Measurements from ENCODE around the gene GNB1L.

Gene GNB1L

DNA sequence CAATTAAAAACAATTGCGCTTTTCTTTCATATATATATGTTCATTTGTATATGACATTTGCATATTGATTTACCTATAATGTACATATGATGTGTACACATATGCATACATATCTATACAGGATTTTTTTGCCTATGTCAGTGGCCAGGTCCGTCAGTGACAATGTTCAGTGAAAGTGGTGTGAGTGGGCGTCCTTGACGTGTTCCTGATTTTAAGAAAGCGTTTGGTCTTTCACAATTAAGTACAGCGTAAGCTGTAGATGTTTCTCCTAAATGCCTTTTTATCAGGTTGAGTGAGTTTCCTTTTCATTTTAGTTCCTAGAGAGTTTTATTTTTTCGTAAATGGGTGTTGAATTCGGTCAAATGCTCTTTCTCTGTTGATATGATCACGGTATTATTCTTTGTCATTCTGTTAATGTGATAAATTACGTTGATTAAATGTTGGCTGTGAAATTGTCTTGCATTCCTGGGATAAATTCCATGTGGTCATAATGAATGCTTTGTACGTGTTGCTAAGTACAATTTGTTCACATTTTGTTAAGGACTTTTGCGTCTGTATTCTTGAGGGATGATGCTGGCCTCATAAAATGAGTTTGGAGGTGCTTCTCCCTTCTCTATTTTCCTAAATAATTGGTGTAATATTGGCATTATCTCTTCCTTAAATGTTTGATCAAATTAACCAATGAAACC is 10.6 kb upstream of the GNB1L start:
- H3K4ac ChIP-seq (ENCODE audit: low read depth in 1 of 2, low read length in 2 of 2), result no peak overlapping the region
- H2AFZ ChIP-seq (ENCODE audit: low read depth, low read length), result no peak overlapping the region
- no peak overlapping the region for H2BK5ac ChIP-seq (ENCODE audit: low read depth, low read length, poor library complexity, severe bottlenecking)
- no peak overlapping the region for H2BK12ac ChIP-seq (ENCODE audit: low read length in 2 of 2)
- H3K36me3 ChIP-seq (ENCODE audit: control insufficient read depth in 1 of 2, insufficient read depth in 2 of 2, low read depth in 1 of 2, low read length in 2 of 2), result peaks cover 0 to 5% of the 10 kb centered on the region in 2 experiments
- 81% methylated on average over 10 of the region's 12 CpGs for WGBS
- H3K27me3 ChIP-seq (ENCODE audit: control insufficient read depth in 1 of 2, insufficient read depth in 1 of 2, low read length in 2 of 2), result no peaks in the 10 kb centered on the region
- H2BK120ac ChIP-seq (ENCODE audit: low read depth, low read length), result no peak overlapping the region
- H4K91ac ChIP-seq (ENCODE audit: low read length), result no peak overlapping the region
- H4K8ac ChIP-seq (ENCODE audit: low read length), result no peak overlapping the region
- H3K79me1 ChIP-seq (replicated peaks; ENCODE audit: low read length, poor library complexity, severe bottlenecking), result peaks cover 6% of the 10 kb centered on the region
- no peak overlapping the region for H3K23ac ChIP-seq (ENCODE audit: low read length in 2 of 2)
- no peak overlapping the region for H3K9ac ChIP-seq (ENCODE audit: low read length)
- no peak overlapping the region for H3K18ac ChIP-seq (ENCODE audit: low read depth in 1 of 2, low read length in 2 of 2)
- H3K9me3 ChIP-seq (ENCODE audit: control insufficient read depth, low read length), result no peaks in the 10 kb centered on the region
- no peaks in the 10 kb centered on the region for H3K4me1 ChIP-seq (ENCODE audit: control insufficient read depth, insufficient read depth, low read depth, low read length)
- no peak overlapping the region for H2BK15ac ChIP-seq (ENCODE audit: low read depth, poor library complexity, severe bottlenecking)
- H3K27ac ChIP-seq (ENCODE audit: low read length, poor library complexity, severe bottlenecking), result no peak overlapping the region
- H3K4me3 ChIP-seq (ENCODE audit: insufficient read depth in 1 of 2, low read depth in 1 of 2, low read length in 2 of 2), result no peak overlapping the region
- H2AK5ac ChIP-seq (ENCODE audit: low read length, severe bottlenecking), result no peak overlapping the region
- H3K4me2 ChIP-seq (ENCODE audit: low read length, poor library complexity, severe bottlenecking), result no peak overlapping the region
- H3K14ac ChIP-seq (ENCODE audit: low read length in 2 of 2), result no peak overlapping the region
- no peak for DNase-seq

DNA sequence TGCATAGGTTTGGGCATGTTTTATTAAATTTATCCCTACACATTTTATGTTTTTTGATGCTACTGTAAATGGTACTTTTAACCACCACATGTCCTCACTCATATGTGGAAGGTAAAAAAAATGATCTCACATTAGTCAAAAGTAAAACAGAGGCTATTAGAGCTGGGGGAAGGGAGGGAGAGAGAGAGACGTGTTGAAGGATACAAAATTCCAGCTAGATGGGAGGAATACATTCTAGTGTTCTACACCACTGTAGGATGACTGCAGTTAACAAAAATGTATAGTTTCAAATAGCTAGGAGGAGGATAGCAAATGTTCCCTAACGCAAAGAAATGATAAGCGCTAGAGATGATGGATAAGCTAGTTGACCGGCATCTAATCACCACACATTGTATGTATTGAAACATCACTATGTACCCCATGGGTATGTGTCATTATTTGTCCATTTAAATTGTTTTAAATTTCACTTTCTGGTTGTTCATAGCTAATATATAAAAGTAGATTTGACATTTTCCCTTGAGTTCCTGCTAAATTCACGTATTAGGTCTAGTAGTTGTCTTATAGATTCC is 9.9 kb upstream of the GNB1L start:
- Histone ChIP-seq H3K23ac (ENCODE audit: low read length in 2 of 2) (no peak overlapping the region), H3K36me3 (ENCODE audit: control insufficient read depth in 1 of 2, insufficient read depth in 2 of 2, low read depth in 1 of 2, low read length in 2 of 2) (peaks cover 0 to 4% of the 10 kb centered on the region in 2 experiments), H3K14ac (ENCODE audit: low read length in 2 of 2) (no peak overlapping the region), H3K18ac (ENCODE audit: low read depth in 1 of 2, low read length in 2 of 2) (no peak overlapping the region), H3K27ac (ENCODE audit: low read length, poor library complexity, severe bottlenecking) (no peak overlapping the region), H2BK12ac (ENCODE audit: low read length in 2 of 2) (no peak overlapping the region), H2AK5ac (ENCODE audit: low read length, severe bottlenecking) (no peak overlapping the region), H3K9me3 (ENCODE audit: control insufficient read depth, low read length) (no peaks in the 10 kb centered on the region), H3K27me3 (ENCODE audit: control insufficient read depth in 1 of 2, insufficient read depth in 1 of 2, low read length in 2 of 2) (no peaks in the 10 kb centered on the region), H3K4me2 (ENCODE audit: low read length, poor library complexity, severe bottlenecking) (no peak overlapping the region), H3K79me1 (replicated peaks; ENCODE audit: low read length, poor library complexity, severe bottlenecking) (peaks cover 6% of the 10 kb centered on the region), H2BK5ac (ENCODE audit: low read depth, low read length, poor library complexity, severe bottlenecking) (no peak overlapping the region), H4K8ac (ENCODE audit: low read length) (no peak overlapping the region), H3K4me3 (ENCODE audit: insufficient read depth in 1 of 2, low read depth in 1 of 2, low read length in 2 of 2) (no peak overlapping the region), H2AFZ (ENCODE audit: low read depth, low read length) (no peak overlapping the region), H3K9ac (ENCODE audit: low read length) (no peak overlapping the region), H4K91ac (ENCODE audit: low read length) (no peak overlapping the region), H3K4me1 (ENCODE audit: control insufficient read depth, insufficient read depth, low read depth, low read length) (no peaks in the 10 kb centered on the region), H3K4ac (ENCODE audit: low read depth in 1 of 2, low read length in 2 of 2) (no peak overlapping the region), H2BK15ac (ENCODE audit: low read depth, poor library complexity, severe bottlenecking) (no peak overlapping the region), H2BK120ac (ENCODE audit: low read depth, low read length) (no peak overlapping the region)
- 83% methylated on average over 3 of the region's 5 CpGs for WGBS
- no peak for DNase-seq

DNA sequence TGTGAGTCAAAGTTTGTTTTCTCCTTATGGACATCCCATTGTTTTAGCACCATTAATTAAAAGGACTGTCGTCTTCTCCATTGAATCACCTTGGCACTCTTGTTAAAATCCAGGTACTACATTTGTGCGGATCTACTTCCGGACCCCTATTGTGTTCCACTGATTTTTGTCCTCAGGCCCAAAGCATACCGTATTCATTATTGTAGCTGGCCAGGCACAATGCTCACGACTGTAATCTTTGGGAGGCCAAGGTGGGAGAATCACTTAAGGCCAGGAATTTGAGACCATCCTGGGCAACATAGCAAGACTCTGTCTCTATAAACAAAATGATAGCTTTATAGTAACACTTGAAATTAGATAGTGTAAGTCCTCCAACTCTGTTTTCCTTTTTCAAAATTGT is 8.9 kb upstream of the GNB1L start:
- Histone ChIP-seq H2AK5ac (ENCODE audit: low read length, severe bottlenecking) (no peak overlapping the region), H3K27ac (ENCODE audit: low read length, poor library complexity, severe bottlenecking) (no peak overlapping the region), H3K4me1 (ENCODE audit: control insufficient read depth, insufficient read depth, low read depth, low read length) (no peaks in the 10 kb centered on the region), H3K4me3 (ENCODE audit: insufficient read depth in 1 of 2, low read depth in 1 of 2, low read length in 2 of 2) (no peak overlapping the region), H3K27me3 (ENCODE audit: control insufficient read depth in 1 of 2, insufficient read depth in 1 of 2, low read length in 2 of 2) (no peaks in the 10 kb centered on the region), H4K91ac (ENCODE audit: low read length) (no peak overlapping the region), H4K8ac (ENCODE audit: low read length) (no peak overlapping the region), H3K4ac (ENCODE audit: low read depth in 1 of 2, low read length in 2 of 2) (no peak overlapping the region), H3K9me3 (ENCODE audit: control insufficient read depth, low read length) (no peaks in the 10 kb centered on the region), H3K36me3 (ENCODE audit: control insufficient read depth in 1 of 2, insufficient read depth in 2 of 2, low read depth in 1 of 2, low read length in 2 of 2) (peaks cover 0 to 4% of the 10 kb centered on the region in 2 experiments), H3K9ac (ENCODE audit: low read length) (no peak overlapping the region), H3K14ac (ENCODE audit: low read length in 2 of 2) (no peak overlapping the region), H3K18ac (ENCODE audit: low read depth in 1 of 2, low read length in 2 of 2) (no peak overlapping the region), H2BK5ac (ENCODE audit: low read depth, low read length, poor library complexity, severe bottlenecking) (no peak overlapping the region), H2BK15ac (ENCODE audit: low read depth, poor library complexity, severe bottlenecking) (no peak overlapping the region), H3K79me1 (replicated peaks; ENCODE audit: low read length, poor library complexity, severe bottlenecking) (peaks cover 4% of the 10 kb centered on the region), H3K4me2 (ENCODE audit: low read length, poor library complexity, severe bottlenecking) (no peak overlapping the region), H2BK120ac (ENCODE audit: low read depth, low read length) (no peak overlapping the region), H3K23ac (ENCODE audit: low read length in 2 of 2) (no peak overlapping the region), H2BK12ac (ENCODE audit: low read length in 2 of 2) (no peak overlapping the region), H2AFZ (ENCODE audit: low read depth, low read length) (no peak overlapping the region)
- DNase-seq, result no peak
- 93% methylated on average over 5 of the region's 5 CpGs for WGBS

DNA sequence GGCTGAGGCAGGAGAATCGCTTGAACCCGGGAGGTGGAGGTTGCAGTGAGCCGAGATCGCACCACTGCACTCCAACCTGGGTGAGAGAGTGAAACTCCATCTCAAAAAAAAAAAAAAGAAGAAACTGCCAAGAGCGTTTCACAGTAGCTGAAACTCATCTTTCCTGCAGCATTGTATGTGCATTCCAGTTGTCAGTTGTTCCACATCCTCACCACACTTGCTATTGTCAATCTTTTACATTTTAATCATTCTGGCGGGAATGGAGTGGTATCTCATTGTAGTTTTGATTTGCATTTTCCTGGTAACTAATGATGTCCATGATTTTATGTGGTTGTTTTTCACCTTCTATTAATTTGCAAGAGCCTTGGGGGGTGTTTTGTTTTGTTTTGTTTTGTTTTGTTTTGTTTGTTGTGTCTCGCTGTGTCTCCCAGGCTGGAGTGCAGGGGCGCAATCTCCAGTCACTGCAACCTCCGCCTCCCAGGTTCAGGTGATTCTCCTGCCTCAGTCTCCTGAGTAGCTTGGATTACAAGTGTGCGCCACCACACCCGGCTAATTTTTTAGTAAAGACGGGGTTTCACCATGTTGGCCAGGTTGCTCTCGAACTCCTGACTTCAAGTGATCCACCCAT is 8.1 kb upstream of the GNB1L start:
- no peaks in the 10 kb centered on the region for H3K9me3 ChIP-seq (ENCODE audit: control insufficient read depth, low read length)
- peaks cover 0 to 4% of the 10 kb centered on the region in 2 experiments for H3K36me3 ChIP-seq (ENCODE audit: control insufficient read depth in 1 of 2, insufficient read depth in 2 of 2, low read depth in 1 of 2, low read length in 2 of 2)
- no peak overlapping the region for H3K4me3 ChIP-seq (ENCODE audit: insufficient read depth in 1 of 2, low read depth in 1 of 2, low read length in 2 of 2)
- DNase-seq, result no peak
- H2BK12ac ChIP-seq (ENCODE audit: low read length in 2 of 2), result no peak overlapping the region
- H3K23ac ChIP-seq (ENCODE audit: low read length in 2 of 2), result no peak overlapping the region
- no peak overlapping the region for H3K9ac ChIP-seq (ENCODE audit: low read length)
- H3K18ac ChIP-seq (ENCODE audit: low read depth in 1 of 2, low read length in 2 of 2), result no peak overlapping the region
- no peak overlapping the region for H2BK15ac ChIP-seq (ENCODE audit: low read depth, poor library complexity, severe bottlenecking)
- no peak overlapping the region for H3K27ac ChIP-seq (ENCODE audit: low read length, poor library complexity, severe bottlenecking)
- no peak overlapping the region for H2BK5ac ChIP-seq (ENCODE audit: low read depth, low read length, poor library complexity, severe bottlenecking)
- peaks cover 1% of the 10 kb centered on the region for H3K79me1 ChIP-seq (replicated peaks; ENCODE audit: low read length, poor library complexity, severe bottlenecking)
- H3K4ac ChIP-seq (ENCODE audit: low read depth in 1 of 2, low read length in 2 of 2), result no peak overlapping the region
- H3K4me1 ChIP-seq (ENCODE audit: control insufficient read depth, insufficient read depth, low read depth, low read length), result no peaks in the 10 kb centered on the region
- WGBS, result 96% methylated on average over 12 of the region's 13 CpGs
- H4K8ac ChIP-seq (ENCODE audit: low read length), result no peak overlapping the region
- H2AFZ ChIP-seq (ENCODE audit: low read depth, low read length), result no peak overlapping the region
- H2BK120ac ChIP-seq (ENCODE audit: low read depth, low read length), result no peak overlapping the region
- no peak overlapping the region for H2AK5ac ChIP-seq (ENCODE audit: low read length, severe bottlenecking)
- H4K91ac ChIP-seq (ENCODE audit: low read length), result no peak overlapping the region
- no peak overlapping the region for H3K14ac ChIP-seq (ENCODE audit: low read length in 2 of 2)
- H3K4me2 ChIP-seq (ENCODE audit: low read length, poor library complexity, severe bottlenecking), result no peak overlapping the region
- H3K27me3 ChIP-seq (ENCODE audit: control insufficient read depth in 1 of 2, insufficient read depth in 1 of 2, low read length in 2 of 2), result no peaks in the 10 kb centered on the region
